Inflammatory macrophage treated with lipopolysaccharide for 1 hour (primary cell): Measurements from ENCODE around the gene FBXO31.

Experiments used
- DNase-seq, 2 donors: peaks; one replicate each; pipeline ENCODE4 v3.0.0-alpha.2; 2020 to 2022

The FBXO31 gene

DNA sequence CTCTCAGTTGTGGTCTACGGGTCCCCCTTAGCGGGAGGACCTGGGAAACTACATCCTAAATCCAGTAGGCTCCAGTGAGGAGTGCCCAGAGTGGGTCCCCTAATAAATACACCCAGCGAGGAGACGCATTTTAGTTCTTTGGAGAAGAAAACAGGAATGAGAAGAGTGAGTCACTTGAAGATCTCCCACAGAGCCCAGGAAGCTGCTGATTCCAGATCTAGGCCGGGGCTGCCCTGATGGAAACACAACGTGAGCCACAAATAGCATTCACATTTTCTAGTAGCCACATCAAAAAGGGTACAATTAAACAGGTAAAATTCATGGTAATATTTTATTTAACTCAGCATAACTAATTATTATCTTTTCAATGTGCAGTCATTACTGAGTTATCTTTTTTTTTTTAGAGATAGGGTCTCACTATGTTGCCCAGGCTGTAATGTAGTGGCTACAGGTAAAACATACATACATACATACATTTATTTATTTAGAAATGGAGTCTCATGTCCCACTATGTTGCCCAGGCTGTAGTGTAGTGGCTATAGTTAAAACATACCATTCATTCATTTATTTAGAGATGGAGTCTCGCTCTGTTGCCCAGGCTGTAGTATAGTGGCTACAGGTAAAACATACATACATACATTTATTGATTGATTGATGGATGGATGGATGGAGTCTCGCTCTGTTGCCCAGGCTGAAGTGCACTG lies 21.5 kb downstream of the FBXO31 start:
- DNase-seq: no peak

DNA sequence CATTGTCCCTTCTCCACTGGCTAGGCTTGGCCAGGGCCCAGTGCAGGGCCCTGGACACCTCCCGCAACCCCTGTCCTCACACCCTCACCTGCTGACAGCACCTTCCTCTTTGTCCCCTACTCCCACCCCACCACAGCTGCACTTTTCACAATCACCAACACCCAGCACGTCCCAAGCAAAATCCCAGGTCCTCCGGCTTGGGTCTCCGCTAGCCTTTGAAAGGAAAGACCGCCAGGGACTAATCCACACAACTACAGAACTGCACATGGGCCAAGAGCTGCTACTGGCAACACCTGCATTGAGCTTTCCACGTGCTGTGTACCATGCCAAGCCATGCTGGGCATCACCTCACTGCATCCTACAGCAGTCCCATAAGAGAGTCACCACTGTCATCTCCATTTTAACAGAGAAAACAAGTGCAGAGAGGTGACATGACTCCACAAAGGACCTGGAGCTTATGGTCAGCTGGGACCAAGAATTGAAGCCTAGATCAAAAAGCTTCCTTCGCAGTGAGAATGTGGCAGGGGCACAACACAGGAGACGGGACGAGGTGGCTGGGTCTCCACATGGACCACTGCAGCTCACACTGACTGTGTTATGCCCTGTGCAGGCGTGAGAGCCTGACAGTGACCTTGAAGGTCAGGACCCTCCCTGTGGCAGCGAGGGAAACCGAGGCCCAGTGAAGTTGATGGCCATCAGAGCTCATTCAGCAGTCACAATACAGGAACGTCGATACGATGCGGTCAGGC lies 22.5 kb downstream of the FBXO31 start:
- DNase-seq: no peak

DNA sequence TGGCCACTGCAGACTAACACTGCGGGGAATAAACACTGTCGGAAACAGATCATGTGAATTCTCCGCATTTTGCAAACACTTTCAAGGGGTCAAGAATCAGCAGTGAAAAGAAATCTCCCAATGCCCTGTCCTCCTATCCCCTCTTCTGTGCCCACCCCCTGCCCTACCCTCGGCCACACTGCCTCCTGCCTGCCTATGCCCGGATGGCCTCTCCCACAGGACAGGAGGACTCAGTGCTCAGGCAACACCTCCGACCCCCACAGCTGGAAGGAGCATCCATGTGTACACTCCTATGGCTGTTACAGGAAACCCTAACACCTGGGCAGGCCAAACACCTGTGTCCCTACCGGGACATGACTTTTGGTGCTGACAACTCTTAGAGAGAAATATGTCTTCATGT lies 24.5 kb downstream of the FBXO31 start:
- no peak for DNase-seq

DNA sequence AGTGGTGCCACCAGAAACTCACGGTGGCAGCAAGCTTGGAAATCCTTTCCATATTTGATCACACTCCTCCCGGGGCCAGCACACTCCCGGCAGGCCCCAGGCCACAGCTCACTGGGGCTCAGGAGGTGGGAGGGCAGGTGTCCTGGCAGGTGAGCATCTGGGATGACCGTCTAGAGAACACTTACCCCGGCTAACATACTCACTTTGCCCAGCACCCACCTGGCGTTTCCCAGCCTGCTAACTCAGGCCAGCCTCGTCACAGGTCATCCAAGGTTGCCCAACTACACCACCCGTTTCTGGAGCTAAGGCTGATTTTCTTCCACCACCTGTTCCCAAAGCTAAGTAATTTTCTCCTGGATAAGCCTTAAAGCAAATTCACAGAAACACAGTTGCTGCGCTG lies 24.9 kb downstream of the FBXO31 start:
- no peak for DNase-seq

DNA sequence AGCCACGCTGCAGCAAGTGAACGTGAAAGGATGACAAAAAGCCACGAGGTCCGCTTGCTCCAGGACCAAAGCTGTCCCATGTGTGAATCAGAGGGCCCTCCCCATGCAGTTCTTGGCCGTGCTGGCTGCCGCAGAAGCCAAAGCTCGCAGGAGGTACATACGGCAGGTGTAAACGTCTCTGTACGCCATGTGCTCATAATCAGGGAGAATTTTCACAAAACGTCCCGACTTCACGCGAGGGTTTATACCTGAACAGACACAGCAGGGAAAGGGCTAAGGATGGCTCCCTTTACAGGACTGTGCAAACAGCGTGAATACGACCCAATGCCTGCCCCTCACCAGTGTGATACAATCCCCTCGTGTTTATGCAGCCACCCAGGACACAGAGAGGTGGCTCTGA lies 25.3 kb downstream of the FBXO31 start:
- no peak for DNase-seq

DNA sequence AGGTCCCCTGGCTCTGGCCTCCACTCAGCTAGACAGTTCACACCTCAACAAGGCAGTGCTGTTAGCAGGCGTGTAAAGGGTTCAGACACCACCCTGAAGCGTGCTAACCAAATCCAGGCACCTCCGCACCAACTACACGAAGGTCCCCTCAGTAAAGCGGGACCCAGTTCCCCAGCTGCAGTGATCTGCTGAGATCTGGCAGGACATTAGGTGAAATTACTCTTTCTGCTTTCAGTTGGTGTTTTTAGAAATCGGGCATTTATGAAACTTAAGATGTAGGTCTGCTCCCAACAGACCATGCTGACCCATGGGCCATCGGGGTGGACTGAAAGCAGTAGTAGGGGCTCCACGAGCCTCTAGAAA lies 27.1 kb downstream of the FBXO31 start:
- DNase-seq: no peak

DNA sequence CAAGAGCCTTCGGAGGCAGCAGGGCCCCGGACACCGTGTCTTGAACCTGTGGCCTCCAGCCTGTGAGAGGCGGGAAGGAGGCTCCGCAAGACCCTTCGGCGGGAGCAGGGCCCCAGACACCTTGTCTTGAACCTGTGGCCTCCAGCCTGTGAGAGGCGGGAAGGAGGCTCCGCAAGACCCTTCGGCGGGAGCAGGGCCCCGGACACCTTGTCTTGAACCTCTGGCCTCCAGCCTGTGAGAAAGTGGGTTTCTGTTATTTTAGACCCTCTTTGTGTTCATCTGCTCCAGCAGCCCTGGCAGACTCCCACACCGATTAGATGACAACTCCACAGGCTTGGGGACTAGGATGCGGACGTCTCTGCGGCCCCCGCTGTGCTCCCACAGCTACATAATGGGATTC lies 30.0 kb downstream of the FBXO31 start:
- no peak for DNase-seq

DNA sequence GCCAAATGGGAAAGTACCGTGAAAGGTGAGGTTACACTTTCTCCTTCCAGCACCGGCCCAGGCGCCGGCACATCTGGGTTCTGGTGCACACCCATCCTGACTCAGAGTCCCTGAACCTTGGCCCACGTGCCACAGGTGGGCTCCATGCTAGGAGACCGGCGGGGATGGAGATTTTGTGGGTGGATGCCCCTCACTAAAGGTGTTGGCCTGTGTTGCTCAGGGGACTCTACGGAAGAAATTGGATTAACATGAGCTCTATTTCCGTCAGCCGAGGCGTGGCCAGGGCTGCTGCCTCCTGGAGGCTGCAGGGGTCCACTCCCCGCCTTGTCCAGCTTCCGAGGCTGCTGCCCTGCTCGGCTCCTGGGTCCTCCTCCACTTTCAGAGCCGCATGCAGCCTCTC lies 30.8 kb downstream of the FBXO31 start:
- no peak for DNase-seq

DNA sequence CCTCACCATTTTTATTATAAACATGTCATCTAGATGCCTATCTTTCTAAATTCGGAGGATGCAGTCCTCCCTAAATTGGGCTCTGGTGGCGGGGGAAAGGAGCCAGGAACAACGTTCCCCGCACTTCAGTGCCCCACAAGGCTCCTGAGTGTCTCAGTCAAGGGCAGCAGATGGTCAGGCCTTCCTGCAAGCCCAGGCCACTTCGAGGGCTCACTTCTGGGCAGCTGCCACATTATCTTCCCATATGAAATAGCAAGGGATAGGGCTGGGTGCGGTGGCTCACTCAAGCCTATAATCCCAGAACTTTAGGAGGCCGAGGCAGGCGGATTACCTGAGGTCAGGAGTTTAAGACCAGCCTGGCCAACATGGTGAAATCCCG lies 32.3 kb downstream of the FBXO31 start:
- DNase-seq: no peak

DNA sequence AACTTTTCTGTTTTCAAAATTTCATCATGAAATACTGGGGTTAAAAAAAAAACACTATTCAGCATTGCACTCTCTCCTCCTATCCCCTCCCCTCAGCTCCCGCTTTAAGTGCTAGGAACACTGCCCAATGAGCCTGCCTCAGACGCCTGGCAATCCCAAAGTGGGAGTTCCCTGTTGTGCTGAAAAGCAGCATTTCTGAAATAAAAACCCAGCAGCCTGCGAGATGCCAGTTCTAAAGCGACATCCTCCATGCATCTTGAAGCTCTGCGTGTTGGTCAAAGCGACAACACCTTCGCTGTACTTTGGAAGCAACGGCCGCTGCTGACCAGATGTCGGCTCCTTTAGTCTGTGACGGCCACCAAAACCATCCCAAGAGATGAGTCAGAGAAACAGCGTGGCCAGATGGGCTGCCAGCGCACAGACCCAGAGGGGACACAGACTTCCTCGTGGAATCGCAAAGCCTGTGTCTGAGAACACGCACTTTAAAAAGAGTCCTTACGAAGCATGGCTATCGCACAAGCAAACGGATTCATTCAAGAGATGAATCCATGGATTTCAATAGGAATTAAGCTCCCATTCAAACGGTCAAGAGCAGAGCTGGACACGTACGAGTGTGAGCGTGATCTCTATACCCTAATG lies 32.8 kb downstream of the FBXO31 start:
- DNase-seq: no peak

DNA sequence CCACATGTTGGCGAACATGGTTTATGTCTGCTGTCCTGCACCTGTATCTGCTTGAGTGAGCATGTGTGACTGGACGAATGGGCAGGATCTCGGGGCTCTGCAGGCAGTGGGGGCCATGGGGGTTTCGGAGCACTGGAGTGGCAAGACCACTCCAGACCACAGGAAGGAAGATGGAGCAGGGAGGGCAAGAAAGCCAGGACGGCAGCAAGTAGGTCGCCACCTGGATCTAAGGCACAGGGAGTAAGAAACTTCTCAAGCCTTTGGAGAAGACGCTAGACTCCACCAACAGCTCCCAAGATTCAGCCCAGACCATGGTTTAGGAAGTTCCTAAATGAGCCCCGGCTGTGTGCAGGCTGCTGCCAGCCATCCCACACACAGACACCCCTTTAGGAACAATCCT lies 33.5 kb downstream of the FBXO31 start:
- no peak for DNase-seq

DNA sequence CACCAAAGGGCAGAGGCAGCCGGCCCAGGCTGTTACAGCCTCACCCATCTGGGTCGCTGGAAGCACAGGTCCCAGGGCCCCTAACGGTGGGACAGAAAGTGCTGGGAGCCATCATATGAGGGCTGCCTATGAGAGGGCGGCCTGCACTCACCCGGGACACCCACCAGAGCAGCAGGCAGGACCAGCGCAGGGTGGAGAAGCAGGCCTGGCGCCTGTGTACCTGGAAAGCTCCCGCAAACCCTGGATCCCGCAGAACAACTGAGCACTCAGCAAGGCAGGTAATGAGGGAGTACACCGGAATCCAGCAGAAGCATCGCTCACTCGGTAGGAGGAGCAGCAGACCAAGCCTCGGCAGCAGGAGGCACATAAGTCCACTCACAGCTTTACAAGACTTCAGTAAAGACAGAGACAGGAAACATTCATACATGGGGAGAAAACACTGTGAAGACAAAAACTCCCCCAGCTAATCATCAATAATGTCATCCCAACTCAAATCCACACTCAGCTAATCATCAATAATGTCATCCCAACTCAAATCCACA lies 34.9 kb downstream of the FBXO31 start:
- no peak for DNase-seq

DNA sequence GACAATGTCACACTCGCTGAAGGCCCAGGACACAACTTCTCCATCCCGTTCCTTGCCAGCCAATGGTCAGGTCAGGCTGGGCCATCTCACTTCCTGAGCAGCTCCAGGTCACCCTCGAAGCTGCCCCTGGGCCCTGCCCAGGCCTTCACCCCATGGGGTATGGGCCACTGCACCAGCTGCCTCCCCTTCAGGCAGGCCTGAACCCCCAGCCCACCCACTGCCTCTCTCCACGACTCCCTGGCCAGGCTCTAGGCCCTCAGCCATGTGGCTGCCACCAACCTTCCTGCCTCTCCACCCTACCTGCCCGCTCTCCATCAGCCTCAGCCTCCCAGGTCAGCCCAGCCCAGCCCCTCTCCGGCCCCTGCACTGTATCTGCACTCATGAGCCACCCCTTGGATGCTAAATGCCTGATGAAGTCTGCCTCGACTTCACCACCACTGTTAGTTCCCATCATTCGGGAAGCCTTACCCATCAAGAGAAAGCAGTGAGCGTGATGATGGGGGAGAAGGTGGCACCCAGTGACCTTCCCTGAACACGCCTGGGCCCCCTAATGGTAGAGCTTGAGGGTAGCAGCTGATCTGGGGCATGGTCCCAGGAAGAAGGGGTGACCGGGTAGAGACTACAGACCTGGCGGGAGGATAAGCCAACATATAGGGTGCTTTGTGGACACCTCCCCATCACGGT lies 35.5 kb downstream of the FBXO31 start:
- no peak for DNase-seq

DNA sequence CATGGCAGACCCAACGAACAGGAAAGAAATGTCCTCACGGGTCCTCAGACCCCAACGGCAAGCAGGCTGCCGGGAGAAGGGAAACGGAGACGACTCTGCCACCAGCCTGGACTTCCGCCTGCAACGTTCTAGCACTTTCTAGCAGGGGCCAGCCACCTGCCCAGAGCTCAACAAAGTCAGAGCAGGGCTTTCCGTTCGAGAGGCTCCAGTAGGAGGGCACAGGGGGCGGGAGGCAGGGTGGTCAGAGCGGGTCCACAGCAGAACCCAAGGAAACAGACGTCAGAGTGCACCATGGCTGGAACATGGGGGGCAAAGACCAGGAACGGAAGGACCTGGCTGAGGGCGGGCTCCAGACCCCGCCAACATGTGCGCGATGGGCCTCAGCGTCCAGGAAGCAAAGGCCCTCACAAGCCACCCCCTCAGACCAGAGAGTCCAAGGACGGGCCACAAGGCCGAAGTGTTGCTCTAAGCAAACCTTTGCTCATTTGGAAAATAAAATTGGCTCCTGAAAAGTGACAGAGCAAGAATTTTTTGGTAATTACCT lies 37.0 kb downstream of the FBXO31 start:
- no peak for DNase-seq

DNA sequence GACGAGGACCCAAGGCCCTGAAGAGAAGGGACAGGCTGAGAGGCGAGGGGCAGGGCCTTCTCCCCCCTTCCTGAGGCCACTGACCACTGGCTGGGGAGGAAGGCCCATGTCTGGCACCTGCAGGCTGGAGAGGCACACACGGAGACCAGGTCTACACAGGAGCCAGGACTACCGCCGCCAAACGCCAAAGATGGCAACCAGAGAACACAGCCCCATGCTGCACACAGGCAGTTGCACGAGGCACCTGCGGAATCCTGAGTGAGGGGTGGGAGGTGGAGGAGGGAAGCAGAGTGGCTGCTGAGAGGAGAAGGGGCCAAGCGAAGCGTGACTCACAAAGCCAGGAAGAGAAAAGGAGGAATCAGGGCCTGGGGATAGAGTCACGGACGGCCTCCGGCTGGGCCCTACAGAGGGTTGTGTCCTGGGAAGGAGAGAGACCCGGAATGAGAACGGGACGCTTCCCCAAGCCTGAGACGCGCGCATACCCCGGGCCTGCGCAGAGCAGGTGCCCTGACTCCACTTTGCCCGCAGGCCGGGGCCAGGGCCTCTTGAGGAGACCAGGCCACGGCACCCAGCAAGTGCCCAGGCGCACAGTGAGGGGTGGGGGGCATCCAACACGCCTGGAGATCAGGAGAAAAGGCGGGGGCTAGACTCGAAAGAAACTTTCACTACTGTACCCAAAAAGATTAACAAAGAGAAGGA lies 37.7 kb downstream of the FBXO31 start:
- DNase-seq: no peak

DNA sequence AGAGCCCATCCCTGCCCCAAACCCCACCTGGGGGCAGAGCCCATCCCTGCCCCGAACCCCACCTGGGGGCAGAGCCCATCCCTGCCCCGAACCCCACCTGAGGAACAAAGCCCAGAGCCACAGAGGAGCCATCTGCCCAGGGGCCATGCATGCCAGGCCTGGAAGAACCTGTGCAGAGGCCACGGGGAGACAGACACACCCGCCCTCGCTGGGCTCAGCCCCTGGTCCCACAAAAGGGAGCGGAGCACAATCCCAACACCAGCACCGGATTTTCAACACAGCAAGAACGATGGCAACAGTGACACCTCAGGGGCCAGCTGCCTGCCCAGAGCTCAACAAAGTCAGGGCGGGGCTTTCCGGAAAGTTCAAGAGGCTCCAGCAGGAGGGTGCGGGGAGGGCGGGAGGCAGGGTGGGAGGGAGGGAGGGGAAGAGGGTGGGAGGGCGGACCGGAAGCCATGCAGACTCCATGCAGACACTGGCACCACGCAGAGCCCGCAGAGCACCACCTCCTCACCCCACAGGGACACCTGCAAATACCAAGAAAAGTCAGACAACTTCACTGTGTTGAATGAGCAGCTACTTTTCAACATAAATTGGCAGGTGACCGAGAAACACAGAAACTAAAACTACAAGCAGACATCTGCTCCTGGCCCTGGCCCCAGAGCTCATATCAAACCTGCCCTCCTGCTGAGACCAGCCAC lies 38.5 kb downstream of the FBXO31 start:
- DNase-seq: no peak

DNA sequence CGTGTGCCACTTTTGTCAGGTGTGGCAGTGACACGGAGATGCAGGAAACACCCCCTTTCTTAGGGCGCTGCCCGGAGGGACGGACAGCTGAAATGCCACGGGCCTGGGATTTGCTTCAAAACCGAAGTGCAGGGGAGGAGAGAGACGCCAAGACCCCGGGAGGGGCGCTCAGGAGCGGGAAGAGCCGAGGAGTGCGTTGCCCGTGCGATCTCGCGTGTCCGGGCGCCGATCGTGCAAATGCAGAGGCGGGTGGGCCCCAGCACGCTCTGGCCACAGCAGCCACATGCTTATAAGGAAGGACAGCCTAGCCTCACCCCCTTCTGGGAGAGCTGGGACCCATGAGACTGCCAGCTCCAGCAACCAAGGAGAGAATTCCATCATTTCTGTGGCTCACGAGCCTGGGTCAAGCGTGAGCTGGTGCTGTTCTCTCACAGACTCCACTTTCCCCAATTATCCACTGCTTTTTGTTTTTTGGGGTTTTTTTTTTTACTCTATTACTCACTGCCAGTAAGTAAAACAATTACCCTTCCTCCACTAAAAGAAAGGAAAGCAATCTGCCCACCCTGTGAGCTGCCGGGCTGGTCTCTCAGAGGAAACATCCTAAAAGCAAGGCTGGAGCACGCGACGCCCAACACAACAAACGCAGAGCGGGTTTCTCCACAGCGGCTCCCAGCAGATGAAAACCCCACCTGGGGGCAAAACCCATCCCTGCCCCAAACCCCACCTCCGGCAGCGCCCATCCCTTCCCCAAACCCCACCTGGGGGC lies 39.2 kb downstream of the FBXO31 start:
- DNase-seq: no peak

DNA sequence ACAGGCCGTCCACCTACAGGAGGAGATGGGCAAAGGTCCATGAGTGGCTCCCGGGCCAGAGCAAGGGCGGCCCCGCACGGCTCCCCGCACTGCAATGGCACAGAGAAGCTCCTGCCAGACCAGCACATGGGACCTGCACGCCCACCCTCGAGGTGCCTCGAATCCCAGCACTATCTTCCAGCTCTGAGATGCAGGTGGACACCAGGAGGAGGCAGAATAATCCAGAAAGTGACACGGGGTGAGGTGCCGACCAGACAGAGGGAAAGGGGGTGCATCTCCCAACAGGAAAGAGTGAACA lies 39.9 kb downstream of the FBXO31 start:
- no peak for DNase-seq

DNA sequence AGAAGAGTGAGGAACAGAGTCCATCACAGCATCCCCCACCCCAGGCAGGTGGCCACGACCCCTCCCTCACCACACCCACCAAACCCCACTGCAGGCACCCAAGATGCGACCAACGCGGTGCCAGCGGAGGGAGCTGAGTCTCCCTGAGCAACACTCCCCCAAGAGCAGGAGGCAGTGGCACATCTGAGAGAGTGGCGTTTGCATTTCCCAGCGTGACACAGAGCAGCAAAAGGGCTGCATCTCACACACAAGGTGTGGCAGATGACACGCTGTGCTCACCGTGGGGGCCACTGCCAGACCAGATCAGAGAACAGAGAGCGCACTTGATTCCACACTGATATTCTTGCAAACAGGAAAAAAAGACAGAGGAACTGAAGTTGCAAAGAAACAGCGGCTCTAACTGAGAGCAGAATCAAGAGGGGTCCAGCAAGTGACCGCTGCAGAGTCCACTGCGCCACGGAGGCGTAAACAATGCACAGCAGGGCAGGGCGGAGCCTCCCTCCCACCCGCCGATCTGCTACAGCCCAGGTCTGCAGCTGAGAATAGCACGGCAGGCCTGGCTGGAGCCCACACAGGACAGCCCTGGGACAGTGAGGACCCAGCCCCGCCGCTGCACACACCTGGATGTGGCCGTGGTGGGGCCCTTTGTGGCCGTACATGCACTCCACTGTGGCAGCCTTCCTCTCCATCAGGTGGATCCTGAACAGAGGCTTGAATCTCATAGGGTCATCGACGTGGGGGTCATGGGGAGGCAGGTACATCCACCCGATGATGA lies 40.4 kb downstream of the FBXO31 start:
- no peak for DNase-seq

DNA sequence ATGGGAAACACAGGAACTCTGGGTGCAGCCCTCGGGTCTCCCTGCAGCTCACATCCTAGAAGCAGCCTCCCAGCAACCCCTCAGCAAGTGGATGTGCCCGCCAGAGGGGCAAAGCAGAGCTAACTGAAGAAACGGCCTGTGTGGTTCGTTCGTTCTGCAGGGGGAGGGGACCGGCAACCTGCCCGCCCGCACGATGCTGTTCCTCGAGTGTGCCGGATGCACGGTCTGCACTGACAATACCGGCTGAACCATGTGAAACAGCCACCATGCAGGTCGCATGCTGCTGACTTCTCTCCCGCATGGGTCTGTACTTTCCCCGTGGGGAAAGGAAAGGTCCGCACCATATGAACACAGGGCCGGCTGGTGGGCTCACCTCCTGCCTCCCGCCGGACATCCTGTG lies 41.1 kb downstream of the FBXO31 start:
- DNase-seq: no peak

DNA sequence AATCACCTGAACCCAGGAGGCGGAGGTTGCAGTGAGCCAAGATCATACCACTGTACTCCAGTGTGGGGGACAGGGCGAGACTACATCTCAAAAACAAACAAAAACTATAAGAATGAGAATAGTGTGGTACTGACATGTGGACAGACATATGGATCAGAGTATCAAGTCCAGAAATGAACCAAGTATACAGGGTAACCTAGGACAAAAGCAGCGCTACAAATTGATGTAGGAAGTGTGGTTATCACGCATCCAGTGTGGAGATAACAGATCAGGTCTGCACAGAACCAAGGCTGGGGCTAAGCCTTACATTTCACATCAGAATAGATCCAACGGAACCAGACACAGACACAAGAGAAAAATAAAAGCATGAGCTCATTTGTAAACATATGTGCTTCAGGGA lies 43.4 kb downstream of the FBXO31 start:
- DNase-seq: no peak
